ENCODE data around the gene MSI2.

The MSI2 gene

DNA sequence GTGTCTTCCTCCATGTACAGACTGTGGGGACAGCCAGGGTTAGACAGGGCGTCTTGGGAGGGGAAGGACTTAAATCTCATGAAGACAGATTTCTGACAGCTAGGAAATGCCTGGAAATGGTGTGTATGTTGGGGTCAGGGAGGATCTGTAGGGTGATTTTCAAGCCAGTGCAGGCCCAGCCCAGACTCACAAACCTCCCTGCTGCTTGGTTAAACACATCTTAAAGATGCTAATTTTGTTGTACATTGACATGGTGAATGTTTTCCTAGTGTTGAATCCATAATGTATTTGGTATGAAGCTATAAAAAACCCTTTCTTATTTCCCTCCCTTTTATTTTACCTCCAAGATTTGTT is 250.4 kb downstream of the MSI2 start:
- DNase-seq = no peak
- intact Hi-C loops (cut with DNase I) = no loop called here

DNA sequence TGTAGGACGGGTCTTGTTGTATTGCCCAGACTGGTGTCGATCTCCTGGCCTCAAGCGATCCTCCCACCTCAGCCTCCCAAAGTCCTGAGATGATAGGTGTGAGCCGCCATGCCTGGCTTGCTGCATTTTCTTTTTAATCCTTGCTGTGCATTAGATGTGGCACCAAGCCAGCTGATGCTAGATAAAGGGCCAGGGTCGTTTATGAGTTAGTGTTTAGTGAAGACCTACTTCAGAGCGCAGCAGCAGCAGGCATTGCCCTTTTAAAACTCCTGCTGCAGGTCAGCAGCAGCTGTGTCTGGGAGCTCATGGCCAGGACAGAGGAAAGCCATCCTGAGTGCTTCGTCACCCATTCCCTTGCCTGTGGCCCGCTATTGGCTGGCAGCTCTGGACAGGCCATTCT is 251.5 kb downstream of the MSI2 start:
- intact Hi-C loops (cut with DNase I) = no loop called here
- no peak for DNase-seq

DNA sequence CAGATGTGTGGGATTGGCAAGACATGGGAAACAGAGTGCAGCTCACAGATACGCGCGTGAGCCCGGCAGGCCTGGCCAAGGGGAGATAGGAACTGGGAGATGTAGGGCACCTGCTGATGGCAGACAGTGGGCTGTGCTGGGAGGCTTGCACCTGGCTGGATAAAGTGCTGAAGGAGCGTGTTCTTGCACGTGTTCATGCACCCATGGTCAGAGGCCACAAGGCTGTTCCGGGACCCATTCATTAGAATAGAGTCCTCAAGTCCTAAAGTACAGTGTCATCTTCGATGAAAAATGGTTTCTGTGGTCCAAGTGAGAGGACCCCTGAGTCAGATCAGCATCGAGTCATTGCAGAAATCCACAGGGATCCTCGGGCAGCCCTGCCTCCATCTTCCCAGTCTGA is 252.3 kb downstream of the MSI2 start:
- intact Hi-C loops (cut with DNase I) = no loop called here

DNA sequence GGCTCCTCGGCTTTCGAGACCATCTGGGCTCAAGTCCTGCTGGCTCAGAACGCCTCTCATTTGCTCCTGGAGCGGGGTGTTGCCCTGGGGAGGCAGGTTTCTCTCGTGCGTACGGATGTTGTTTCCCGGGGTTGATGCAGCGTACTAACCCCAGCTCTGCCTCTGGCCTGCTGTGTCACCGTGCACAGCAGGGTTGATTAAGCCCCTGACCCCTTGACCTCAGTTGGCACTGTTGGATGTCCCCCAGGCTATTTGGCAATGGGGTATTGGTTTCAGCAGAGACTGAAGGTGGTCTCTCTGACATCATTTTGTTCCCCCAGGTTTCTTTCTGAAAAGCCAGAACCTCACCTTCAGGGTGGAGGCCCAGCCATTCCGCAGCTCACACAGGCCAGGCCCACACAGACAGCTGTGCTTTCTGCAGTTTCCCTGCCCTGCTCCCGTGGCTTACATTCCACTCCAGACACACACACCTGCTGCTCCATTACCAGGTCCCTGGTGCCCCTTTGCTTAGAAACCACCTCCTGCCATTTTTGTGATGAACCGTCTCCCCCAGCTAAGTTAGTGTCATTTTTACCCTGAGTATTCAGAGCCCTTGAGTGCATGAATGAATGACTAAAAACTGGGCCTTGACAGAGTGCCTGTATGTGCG is 255.3 kb downstream of the MSI2 start:
- intact Hi-C loops (cut with DNase I) = no loop called here
- DNase-seq = no peak

More for the DNA sequence above, 252.3 kb downstream of the MSI2 start:
- DNase-seq = no peak

DNA sequence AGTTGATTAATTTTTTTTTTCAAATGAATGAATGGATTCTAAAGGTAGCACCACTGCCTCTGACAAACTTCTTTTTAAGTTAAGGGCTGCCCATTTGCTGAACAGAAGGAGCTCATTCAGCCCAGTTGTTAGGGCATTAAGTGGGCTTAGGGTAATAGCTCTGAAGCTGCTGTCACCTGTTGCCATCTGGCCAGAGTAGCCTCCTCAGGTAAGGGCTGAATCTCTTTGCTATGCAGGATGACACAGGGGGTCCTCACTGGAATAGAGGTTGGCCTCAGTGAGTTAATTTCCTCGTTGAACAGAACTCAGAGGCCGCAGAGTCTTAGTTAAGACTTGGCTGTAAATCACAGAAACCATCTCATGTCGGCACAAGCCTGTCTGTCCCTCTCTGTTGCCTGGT is 255.9 kb downstream of the MSI2 start:
- intact Hi-C loops (cut with DNase I) = no loop called here
- DNase-seq = no peak

DNA sequence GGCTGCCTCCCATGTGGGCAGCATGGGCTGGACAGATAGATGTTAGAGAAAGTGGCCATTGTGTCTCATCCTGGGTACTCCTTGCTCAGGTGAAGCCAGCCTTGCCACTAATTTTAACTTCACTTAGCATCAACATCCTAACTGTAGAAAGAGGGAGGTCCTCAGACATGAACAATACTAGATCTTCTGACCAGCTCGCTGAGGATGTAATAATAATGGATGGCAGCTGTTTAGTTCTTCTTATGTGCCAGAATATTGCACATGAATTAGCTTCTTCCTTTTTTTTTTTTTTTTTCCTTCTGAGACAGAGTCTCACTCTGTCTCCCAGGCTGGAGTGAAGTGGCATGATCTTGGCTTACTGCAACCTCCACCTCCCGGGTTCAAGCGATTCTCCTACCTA is 256.4 kb downstream of the MSI2 start:
- intact Hi-C loops (cut with DNase I) = no loop called here
- DNase-seq = no peak

DNA sequence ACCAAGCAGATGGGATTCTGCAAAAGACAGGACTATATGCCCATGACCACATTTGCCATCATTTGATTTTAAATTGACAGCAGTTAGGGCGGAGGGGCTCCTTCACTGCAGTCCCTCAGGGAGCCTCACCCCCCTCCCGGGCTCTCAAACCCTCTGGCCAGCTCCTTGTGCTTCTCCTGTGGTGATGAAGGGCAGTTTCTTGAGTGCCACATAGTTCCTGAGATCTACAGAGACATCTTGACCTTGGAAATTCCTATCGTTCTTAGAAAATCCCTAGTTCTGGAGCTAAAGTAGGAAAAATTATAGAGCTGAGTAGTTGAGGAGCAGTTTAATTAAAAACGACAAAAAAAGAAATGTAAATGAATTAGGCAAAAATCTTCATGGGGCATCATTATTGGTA is 257.2 kb downstream of the MSI2 start:
- intact Hi-C loops (cut with DNase I) = no loop called here
- no peak for DNase-seq

DNA sequence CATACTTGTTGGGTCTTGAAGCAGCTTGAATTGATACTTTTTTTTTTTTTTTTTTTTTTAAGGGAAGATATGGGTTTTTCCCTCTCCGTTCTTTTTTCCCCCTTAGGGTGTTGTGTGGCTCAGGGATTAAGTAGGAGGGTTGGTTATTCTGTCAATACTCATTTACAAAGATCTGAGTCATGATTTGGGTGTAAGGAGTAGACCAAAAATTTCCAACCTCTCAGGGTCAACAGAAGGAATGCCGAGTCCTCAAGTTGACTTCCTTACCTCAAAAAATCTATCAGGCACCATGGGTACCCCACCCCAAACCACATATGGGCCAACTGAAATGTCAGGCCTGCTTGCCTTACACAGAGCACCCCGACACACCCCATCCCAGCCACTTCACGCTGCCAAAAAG is 258.3 kb downstream of the MSI2 start:
- no peak for DNase-seq
- intact Hi-C loops (cut with DNase I) = no loop called here

DNA sequence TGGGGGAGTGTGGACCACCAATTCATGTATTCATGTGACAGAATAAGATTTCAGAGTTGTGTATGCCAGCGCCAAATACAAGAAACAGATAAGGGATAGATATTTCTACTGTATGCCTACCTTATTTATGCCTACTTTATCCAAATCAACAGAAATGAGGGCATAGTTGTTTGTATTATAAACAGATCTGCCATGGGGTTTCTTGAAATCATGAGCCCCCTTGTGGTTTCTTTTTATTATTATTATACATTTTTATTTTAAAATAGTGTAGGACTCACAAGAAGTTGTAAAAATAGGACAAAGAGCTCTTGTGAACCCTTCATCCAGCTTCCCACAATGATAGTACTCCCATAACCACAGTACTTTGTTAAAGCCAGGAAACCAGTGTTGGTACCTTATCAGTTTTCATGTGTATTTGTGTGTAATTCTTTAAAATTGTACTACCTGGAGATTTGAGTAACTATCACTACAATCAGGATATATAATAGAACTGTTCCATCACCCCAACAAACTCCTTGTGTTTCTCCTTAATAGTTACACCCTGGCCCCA is 259.4 kb downstream of the MSI2 start:
- DNase-seq = no peak
- intact Hi-C loops (cut with DNase I) = no loop called here

DNA sequence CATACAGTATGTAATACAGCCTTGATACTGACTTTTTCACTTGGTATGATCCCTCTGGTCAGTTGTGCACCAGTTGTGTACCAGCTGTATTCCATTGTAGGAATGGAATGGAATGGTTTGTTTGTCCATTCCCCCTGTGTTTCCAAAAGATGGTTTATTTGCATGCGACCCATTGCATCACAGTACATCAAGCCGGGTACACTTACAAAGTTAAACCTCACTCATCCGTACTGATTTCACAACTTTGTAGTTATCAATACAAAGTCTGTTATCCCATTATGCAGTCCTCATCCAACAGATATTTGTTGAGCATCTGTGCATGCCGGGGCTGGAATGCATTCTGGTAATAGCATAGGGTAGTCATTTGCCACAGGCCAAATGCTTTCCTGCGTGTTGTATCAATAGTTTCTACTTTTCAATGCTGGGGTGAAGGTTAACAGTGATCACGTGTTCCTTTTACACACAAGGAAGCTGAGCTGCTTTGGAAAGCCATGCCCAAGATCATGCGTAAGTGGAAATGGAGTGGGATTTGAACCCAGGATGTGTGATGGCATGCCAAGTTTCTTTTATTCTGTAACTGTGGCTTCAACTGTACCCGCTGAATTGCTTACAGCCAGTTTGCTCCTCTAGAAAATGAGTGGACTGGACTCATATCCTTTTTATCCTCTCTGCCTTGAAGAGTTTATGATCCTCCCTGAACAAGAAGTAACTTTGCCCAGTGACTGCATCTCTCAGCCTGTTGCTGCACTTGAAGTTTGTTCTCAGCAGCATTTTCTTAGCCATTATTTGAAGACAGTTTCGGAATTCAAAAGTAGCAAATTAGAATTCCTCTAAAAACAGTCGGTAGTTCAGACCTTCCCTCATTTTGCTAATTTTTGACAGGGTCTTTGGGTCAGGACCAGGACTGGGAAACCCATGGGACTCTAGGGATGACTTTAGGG is 260.2 kb downstream of the MSI2 start:
- intact Hi-C loops (cut with DNase I) = no loop called here
- no peak for DNase-seq

DNA sequence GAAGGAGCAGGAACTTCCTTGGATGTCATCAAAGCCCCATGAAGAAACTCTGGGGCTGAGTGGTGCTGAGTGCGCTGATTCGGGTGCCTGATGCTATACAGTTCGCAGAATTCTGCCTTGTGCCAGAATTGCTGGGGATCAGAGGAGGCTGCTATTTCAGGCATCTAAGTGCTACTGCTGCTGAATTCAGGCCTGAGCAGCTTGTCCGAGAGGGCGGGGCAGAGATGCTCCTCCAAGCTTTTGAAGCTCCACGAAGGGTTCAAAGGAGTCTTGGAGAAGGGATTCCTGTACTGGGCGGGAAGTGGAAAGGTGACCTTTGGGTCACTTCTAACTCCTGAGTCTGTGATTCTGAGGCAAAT is 260.9 kb downstream of the MSI2 start:
- intact Hi-C loops (cut with DNase I) = no loop called here
- peak in 6 of 10 donors; percentile 38 to 90 (median 66) for DNase-seq

DNA sequence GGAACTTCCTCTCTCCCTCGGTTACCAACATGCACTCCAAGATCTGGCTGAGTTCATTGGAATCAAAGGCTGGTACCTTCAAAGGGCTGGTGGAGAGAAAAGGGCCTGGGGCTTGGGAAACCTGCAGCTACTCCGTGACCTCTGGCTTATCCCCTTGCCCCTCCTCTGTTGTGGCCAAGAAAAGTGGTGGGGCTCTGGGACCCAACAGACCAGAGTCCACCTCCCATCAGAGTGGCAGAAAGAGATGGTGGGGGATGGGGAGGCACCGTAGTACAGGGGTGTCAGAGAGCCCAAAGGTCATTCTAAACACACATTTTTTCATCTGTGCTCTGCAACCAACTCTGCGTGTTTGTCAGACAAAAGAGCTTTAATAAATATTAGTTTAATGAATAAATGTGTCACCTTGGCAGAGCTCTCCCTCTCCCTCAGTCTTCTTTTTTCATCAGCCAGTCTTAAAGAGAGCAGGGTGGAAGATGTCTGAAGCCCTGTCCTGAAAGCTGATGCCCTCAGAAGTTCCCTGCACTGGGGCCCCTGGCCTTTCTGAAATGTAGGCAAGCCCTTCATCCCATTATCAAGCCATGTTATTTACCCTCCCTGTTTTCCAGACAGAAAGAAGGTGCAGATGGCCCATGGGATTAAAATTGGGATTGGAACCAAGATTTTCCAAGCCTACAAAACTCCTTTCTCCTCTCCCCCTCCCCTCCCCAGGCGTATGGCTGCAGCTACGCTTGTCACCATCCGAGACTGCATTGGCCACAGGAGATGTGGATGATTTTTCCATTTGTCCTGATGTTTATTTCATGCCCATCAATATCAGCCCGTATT is 261.5 kb downstream of the MSI2 start:
- no peak for DNase-seq
- intact Hi-C loops (cut with DNase I) = no loop called here

DNA sequence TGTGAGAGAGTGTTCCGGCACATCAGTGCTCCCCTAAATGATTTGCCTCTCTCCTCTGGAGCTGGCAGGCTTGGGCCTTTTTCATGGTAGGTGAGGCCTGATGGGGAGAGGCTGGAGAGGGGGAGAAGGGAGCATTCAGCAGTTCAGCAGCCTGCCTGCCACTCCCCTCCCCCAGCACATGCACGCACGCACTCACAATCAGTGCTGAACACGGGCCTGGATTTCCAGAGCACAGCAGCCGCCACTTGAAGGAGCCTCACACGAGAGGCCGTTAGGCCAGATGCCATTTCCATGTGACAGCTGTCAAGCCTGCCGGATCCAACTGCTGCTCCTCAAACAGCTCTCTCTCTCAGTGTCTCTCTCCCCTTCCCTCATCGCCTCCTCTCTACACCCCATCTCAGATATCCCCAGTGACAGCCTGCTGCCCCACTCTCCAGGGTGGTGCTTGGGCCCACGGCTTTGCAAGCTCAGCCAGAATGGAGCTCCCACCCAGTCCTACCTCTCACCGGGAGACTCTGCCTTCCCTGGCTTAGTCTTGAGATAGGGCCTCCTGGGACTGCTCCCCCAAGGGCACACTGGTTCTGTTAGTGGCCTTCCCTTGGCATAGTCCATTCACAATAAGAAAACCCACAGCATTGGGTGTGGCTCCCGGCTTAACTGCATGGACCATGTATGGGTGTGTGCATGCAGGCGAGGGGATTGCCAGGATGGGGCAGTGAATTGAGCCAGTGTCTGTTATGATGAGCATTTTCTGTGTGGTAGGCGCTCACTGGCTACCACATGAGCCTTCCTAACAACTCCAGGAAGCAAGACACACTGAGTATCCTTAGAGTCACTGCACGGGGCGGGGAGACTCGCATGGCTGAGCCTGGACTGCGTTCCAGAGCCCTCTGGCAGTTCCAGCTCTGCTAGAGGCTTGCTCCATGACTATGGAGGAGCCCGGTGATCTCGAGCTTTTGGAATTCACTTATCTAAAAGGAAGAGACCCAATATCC is 262.6 kb downstream of the MSI2 start:
- DNase-seq = peak in 2 of 10 donors; percentile 40 to 84
- intact Hi-C loops (cut with DNase I) = no loop called here

DNA sequence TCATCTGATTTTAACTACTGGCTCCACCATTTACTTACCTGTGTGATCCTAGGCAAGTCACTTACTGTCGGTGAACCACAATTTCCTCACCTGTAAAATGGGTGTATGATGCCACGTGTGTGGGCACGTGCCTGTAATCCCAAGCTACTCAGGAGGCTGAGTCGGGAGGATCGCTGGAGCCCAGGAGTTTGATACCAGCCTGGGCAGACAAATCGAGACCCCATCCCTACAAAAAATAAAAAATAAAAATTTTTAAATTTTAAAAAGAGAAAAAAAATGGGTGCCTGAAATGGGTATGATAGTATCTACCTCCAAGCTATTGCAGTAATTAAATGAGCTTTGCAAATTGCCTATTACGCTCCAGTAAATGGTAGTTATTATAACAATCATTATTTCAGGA is 263.5 kb downstream of the MSI2 start:
- intact Hi-C loops (cut with DNase I) = no loop called here
- DNase-seq = peak in 2 of 10 donors; percentile 64 to 66

DNA sequence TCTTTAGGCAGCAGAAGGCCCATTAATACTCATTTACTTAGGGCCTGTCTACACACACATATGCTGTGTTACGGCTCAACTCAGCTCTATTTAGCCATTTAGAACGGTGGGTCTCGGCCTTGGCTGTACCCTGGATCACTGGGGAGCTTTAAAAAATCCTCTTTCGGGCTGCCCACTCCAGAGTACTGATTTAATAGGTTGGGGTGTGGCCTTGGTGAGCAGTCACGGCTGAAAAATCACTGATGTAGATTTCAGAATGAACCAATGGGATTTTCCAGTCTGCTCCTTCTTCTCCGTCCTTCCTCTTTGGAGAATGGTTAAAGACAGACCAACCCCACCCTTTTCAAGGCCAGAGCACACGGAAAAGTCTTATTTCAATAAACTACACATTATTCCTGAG is 265.3 kb downstream of the MSI2 start:
- intact Hi-C loops (cut with DNase I) = no loop called here

DNA sequence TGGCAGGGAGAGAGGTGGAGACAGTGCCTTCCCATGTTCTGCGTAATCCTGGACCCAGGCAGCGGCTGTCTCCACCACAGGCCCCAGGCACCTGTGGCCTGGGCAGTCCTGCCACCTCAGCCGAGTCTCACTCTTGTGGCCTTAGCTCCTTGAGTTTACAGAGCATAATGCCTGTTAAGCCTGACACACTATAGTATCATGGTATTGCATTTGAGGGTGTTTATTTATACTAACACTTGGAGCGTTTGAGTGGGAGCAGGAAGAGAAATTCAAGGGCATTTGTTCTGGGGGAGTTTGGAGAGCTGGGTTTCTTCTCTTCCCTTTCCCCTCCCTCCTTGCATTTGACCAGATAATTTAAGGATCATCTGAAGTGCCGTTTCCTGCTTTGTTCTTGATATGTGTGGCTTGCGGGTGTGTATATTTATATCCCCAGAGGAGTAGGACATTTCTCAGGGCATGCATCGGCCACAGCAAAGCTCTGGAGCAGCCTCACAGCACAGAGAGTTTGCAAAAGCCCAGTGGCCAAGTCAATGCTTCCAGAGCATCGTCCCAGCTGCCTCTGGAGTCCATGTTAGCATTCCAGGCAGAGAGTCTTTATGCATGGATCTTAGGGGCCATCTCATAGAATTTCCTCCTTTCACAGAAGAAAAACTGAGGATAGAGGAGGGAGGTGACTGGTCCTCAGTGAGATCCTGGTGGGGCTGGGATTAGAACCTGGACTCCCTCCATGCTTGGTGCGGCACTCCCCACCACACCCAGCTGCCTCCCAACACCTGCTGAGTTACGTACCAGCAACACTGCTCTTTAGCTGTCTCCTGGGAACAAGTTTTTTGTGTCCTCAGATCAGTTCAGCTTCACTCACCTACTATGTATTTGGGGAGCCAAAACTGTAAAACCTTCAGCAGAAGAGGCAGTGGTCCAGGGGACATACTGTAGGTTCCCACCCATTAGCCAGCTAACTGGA is 266.0 kb downstream of the MSI2 start:
- intact Hi-C loops (cut with DNase I) = no loop called here
- DNase-seq = peak in 1 of 10 donors; percentile 73

More for the DNA sequence above, 265.3 kb downstream of the MSI2 start:
- peak in 1 of 10 donors; percentile 12 for DNase-seq

DNA sequence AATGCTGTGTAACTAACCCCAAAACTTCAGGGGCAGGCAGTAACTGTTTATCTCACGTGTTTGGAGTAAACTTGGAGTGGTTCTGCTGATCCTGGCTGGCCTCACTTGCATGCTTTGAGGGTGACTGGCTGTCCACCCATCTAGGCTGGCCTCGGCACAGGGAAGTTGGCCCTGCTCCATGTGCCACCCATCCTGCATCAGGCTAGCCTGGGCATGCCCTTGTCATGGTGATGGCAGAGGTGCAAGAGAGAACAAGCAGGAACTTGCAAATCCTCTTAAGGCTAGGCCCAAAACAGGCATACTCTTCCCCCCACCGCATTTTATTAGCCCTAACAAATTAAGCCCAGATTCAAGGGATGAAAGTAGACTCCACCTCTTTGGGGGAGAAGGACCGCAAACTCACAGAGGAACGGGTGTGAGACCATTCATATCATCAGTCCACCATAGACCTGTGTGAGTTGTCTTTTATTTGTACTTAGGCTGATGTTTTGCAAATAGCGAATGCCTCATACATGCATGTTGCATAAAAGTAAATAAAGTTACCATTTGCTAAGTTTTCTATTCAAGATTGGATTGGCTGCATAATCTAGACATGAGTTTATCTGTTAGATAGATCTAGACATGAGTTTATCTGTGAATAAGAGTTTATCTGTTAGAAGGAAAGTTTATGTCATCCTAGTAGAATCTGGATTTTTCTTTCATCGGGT is 267.8 kb downstream of the MSI2 start:
- peak in 2 of 10 donors; percentile 30 to 85 for DNase-seq
- intact Hi-C loops (cut with DNase I) = no loop called here
